Islet precursor cell (in vitro differentiated cells): ENCODE data around the gene AKTIP.
"Not testable (repeated sequence)": the region's sequence is repeated elsewhere in the genome, so short reads cannot be mapped to it uniquely, and the experiment has no call there.

Source experiments
- DNase-seq: peaks from one replicate; pipeline ENCODE4 v3.0.0-alpha.2; 2018

The AKTIP gene

GRCh38 chr16:53515259-53515658, 12.2 kb upstream of the AKTIP start:
- no peak for DNase-seq

- DNase-seq = not testable (repeated sequence)
Observed at GRCh38 chr16:53512795-53513194, 9.8 kb upstream of the AKTIP start.

- DNase-seq = no peak
Observed at GRCh38 chr16:53511403-53512280, 8.6 kb upstream of the AKTIP start.

GRCh38 chr16:53511084-53511402, 8.0 kb upstream of the AKTIP start:
- no peak for DNase-seq

- no peak for DNase-seq
Observed at GRCh38 chr16:53510704-53511070, 7.7 kb upstream of the AKTIP start.

- peak; percentile 78 for DNase-seq
Observed at GRCh38 chr16:53509906-53510703, 7.1 kb upstream of the AKTIP start.

GRCh38 chr16:53507464-53508179, 4.6 kb upstream of the AKTIP start:
- peak; percentile 4 for DNase-seq

GRCh38 chr16:53506254-53506653, 3.2 kb upstream of the AKTIP start:
- DNase-seq = no peak

- no peak for DNase-seq
Observed at GRCh38 chr16:53504665-53505064, 1.7 kb upstream of the AKTIP start.

GRCh38 chr16:53503991-53504663, 1.1 kb upstream of the AKTIP start:
- DNase-seq = peak; percentile 71

GRCh38 chr16:53503270-53503923, 388 bp upstream of the AKTIP start:
- peak; percentile 100 for DNase-seq

GRCh38 chr16:53501216-53501859, 1.7 kb downstream of the AKTIP start:
- peak; percentile 80 for DNase-seq

- DNase-seq = no peak
Observed at GRCh38 chr16:53498984-53499383, 4.0 kb downstream of the AKTIP start.

GRCh38 chr16:53495325-53495724, 7.7 kb downstream of the AKTIP start:
- no peak for DNase-seq

- DNase-seq = no peak
Observed at GRCh38 chr16:53494636-53495035, 8.4 kb downstream of the AKTIP start.

- DNase-seq = no peak
Observed at GRCh38 chr16:53492503-53492902, 10.5 kb downstream of the AKTIP start.

GRCh38 chr16:53489755-53490154, 13.3 kb downstream of the AKTIP start:
- no peak for DNase-seq

GRCh38 chr16:53486230-53486629, 16.8 kb downstream of the AKTIP start:
- DNase-seq = no peak

- no peak for DNase-seq
Observed at GRCh38 chr16:53484542-53484941, 18.5 kb downstream of the AKTIP start.

- DNase-seq = no peak
Observed at GRCh38 chr16:53482123-53482522, 20.9 kb downstream of the AKTIP start.

GRCh38 chr16:53480394-53480793, 22.6 kb downstream of the AKTIP start:
- no peak for DNase-seq

- no peak for DNase-seq
Observed at GRCh38 chr16:53478965-53479364, 24.0 kb downstream of the AKTIP start.
